Measurements from ENCODE around the gene TCF4.

DNA sequence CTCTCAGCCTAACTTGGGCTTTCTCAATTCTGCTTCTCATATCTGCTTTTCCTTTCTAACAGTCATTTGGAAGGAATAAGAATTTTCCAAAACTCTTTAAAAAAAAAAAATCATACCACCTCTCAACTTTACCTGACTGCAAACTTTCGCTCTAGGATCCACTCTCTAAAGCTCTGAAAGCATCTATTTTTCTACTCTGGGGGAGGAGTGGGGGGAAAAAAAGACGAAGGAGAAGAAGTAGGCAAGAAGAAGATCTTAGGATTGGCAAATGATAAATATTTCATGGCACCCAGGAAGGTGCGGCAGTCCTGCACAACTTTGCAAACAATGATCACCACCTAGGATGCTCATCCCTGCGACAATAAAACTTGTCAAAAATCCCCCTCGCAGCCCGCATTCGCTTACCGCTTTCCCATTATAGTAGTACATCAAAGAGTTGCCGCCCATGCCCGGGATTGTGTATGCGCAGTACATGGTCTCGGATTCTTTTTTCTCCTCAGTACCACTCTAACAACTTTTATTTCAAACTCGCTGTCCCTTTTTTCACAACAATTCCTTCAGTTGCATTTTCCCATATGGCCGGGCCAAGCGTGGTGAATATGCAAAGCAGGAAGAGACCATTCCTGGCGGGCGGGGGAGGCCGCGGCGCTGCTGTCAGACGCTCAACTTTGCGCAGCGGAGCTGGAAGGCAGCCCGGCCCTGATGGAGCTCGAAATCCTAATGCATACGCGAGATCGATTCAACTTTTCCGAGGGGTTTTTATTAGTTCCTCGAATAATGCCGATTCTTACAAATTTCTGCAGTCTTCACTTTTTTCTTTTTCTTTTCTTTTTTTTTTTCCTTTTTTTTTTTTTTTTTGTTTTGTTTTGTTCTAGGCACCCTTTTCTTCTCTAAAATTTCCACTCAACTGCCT, 266.5 kb downstream of the TCF4 start:
- no peak for TF ChIP-seq POLR2A (IDR thresholded peaks at IDR 0.05; ENCODE audit: borderline replicate concordance, extremely low read depth, insufficient read depth, insufficient read length)
- TF ChIP-seq SRF (IDR thresholded peaks at IDR 0.05; ENCODE audit: low read depth) = no peak
- TF ChIP-seq, protein P1, sequence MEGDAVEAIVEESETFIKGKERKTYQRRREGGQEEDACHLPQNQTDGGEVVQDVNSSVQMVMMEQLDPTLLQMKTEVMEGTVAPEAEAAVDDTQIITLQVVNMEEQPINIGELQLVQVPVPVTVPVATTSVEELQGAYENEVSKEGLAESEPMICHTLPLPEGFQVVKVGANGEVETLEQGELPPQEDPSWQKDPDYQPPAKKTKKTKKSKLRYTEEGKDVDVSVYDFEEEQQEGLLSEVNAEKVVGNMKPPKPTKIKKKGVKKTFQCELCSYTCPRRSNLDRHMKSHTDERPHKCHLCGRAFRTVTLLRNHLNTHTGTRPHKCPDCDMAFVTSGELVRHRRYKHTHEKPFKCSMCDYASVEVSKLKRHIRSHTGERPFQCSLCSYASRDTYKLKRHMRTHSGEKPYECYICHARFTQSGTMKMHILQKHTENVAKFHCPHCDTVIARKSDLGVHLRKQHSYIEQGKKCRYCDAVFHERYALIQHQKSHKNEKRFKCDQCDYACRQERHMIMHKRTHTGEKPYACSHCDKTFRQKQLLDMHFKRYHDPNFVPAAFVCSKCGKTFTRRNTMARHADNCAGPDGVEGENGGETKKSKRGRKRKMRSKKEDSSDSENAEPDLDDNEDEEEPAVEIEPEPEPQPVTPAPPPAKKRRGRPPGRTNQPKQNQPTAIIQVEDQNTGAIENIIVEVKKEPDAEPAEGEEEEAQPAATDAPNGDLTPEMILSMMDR (IDR thresholded peaks at IDR 0.05 in 2 of 3, conservative IDR thresholded peaks at IDR 0.05 in 1 of 3; ENCODE audit: borderline replicate concordance in 1 of 3, insufficient read depth in 1 of 3, low read depth in 2 of 3, low read length in 2 of 3) = no peak
- TF ChIP-seq EZH2 (IDR thresholded peaks at IDR 0.05) = no peak
- TF ChIP-seq, protein P2, sequence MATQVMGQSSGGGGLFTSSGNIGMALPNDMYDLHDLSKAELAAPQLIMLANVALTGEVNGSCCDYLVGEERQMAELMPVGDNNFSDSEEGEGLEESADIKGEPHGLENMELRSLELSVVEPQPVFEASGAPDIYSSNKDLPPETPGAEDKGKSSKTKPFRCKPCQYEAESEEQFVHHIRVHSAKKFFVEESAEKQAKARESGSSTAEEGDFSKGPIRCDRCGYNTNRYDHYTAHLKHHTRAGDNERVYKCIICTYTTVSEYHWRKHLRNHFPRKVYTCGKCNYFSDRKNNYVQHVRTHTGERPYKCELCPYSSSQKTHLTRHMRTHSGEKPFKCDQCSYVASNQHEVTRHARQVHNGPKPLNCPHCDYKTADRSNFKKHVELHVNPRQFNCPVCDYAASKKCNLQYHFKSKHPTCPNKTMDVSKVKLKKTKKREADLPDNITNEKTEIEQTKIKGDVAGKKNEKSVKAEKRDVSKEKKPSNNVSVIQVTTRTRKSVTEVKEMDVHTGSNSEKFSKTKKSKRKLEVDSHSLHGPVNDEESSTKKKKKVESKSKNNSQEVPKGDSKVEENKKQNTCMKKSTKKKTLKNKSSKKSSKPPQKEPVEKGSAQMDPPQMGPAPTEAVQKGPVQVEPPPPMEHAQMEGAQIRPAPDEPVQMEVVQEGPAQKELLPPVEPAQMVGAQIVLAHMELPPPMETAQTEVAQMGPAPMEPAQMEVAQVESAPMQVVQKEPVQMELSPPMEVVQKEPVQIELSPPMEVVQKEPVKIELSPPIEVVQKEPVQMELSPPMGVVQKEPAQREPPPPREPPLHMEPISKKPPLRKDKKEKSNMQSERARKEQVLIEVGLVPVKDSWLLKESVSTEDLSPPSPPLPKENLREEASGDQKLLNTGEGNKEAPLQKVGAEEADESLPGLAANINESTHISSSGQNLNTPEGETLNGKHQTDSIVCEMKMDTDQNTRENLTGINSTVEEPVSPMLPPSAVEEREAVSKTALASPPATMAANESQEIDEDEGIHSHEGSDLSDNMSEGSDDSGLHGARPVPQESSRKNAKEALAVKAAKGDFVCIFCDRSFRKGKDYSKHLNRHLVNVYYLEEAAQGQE (IDR thresholded peaks at IDR 0.05; ENCODE audit: low read depth) = no peak
- TF ChIP-seq SP1 (IDR thresholded peaks at IDR 0.05; ENCODE audit: low read depth) = no peak
